GM19324 (cell line): ENCODE data around the gene SCYGR8.
"Not testable (repeated sequence)": the region's sequence is repeated elsewhere in the genome, so short reads cannot be mapped to it uniquely, and the experiment has no call there.

Experiments used
- ATAC-seq: cut with Tn5 transposase; IDR thresholded peaks from one replicate; pipeline ENCODE4 v1.9.1; 2021; ENCODE audit warnings: mild to moderate bottlenecking, moderate library complexity; ENCODE audit not compliant: unreplicated experiment, low FRiP score

The SCYGR8 gene, protein sequence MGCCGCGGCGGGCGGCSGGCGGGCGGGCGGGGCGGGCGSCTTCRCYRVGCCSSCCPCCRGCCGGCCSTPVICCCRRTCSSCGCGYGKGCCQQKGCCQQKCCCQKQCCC

DNA sequence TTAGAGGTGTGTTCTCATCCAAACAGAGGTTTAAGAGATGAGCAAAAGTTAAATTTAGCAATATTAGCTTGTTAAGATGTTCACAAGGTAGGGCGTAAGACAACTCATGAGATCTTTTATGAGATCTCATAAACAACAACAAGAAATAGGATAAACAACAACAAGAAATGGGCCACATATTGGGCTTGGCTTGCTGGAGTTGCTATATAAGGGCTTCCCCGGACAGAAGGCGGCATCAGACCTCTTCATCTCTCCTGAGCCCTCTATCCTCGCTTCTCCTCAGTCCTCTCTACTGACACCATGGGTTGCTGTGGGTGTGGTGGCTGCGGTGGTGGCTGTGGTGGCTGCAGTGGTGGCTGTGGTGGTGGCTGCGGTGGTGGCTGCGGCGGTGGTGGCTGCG is at the start of gene SCYGR8:
TSS of gene SCYGR8 (plus strand) at position 301 of the 400 bp plus-strand sequence. CDS start at position 301, 0 bp downstream.
- no peak for ATAC-seq

- no peak for ATAC-seq
Measured at GRCh38 chr2:227696990-227697679, 48.6 kb upstream of the SCYGR8 start.

DNA sequence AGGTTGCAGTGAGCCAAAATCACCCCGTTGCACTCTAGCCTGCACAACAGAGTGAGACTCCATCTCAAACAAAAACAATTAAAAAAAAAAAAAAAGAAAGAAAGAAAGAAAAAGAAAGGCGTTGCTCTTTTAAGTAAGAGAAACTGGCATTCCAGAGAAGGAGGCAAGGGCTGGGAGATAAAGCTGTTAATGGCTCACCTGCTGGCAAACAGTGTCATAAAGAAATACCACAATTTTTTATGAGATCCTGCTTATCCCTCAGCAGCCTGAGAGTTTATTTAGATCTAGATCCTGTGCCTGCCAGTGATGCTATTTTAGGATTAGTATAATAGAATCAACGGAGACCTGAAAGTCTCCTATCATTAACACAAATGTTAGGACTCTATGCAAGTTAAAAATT is 44.1 kb upstream of the SCYGR8 start:
- ATAC-seq: no peak

DNA sequence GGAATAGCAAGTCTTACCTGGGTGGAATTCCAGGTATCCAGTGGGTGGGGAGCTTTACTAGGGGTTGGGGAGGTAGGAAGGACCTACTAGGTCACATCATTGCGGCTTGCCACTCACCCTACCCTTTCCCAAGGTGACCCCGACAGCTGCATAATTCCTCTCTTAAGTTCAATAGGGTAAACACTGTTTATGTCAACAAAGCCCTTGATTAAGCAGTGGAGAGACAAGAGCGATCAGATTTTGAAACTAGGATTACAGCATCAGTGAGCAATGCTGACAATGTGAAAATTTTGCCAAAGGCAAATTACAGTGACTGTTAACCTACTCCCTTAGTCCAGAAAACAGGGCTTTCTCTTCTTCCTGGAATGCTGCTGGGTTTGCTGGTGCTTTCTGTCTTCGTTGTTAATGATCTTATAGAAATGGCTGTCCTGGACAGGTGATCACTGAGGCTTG is 42.4 kb upstream of the SCYGR8 start:
- no peak for ATAC-seq

GRCh38 chr2:227703961-227704360 is 41.7 kb upstream of the SCYGR8 start:
- no peak for ATAC-seq

DNA sequence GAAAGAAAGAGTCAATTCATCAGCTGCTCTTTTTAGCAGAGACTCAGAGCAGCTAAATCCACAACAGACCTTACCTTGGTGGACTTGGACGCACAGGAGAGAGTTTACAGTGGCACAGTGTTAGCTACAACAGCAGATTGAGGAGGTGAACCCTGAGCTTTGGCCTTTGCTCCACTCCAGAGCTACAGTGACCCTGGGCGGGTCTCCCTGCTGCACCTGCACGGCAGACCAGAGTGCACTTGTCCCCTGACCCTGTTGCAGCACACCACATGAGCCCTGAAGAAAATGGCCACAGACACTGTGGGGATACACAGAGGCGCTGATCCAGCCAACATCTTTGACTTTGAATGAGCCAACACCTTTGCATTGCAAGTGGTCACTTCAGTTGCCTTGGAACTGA is 38.8 kb upstream of the SCYGR8 start:
- ATAC-seq: no peak

GRCh38 chr2:227707390-227707789 is 38.3 kb upstream of the SCYGR8 start:
- no peak for ATAC-seq

- ATAC-seq: no peak
Measured at GRCh38 chr2:227710986-227711385, 34.7 kb upstream of the SCYGR8 start.

GRCh38 chr2:227713291-227713690 is 32.4 kb upstream of the SCYGR8 start:
- ATAC-seq: no peak

DNA sequence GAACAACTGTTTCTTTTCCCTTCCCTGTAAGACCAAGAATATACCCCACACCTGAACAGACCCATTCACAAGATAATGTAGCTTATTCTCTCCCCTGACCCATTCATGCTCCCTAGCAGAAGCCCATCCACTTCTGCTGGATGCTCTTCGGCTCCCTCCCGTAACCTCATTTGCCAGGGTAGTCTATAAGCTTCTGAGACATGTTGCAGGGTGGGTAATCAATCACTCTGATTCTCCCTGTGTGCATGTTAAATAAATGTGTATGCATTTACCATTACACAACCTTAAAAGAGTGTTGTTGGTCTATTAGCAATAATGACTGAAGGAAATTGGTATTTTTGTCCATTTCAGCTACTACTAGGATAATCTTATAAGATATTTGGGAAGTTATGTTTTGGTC is 29.2 kb upstream of the SCYGR8 start:
- ATAC-seq: no peak

GRCh38 chr2:227717687-227718567 is 27.8 kb upstream of the SCYGR8 start, which contains the start of gene SLC19A3:
SLC19A3 (minus strand) TSS chr2:227718028; CDS start chr2:227702318, 15,710 bp downstream.
- no peak for ATAC-seq

DNA sequence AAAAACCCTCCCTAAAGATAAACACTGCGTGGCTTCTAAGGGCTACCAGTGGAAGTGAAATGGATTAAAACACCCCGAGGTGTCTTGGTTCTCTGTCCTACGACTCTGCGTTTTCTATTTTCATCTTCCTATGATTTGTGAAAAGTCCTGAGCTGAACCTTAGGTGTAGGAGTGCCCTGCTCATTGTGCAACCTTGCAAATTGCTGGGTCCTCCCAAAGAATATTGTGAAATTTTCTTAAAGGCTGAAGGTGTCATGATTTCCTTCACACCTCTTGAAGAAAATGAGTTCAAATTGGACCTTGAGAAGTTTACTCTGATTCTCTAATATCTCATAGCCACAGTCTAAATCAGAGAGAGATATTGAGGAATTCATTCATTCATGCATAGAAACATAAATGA is 26.1 kb upstream of the SCYGR8 start:
- no peak for ATAC-seq

DNA sequence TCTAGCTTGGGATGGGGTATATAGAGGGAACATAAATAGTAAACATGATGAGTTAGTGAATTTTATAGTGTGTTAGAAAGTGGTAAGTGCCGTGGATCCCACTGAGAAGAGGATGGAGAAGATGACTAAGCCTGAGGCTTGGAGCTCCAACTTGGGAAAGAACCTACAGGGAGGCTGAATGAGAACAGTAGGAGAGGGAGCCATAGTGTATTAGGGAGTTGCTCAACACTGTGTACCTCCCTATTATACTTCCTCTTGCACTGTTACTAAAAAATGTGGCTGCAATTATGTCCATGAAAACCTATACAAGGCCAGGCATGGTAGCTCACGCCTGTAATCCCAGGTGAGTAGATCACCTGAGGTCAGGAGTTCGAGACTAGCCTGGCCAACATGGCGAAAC is 25.0 kb upstream of the SCYGR8 start:
- ATAC-seq: no peak

- not testable (repeated sequence) for ATAC-seq
Measured at GRCh38 chr2:227722821-227723220, 22.9 kb upstream of the SCYGR8 start.

GRCh38 chr2:227724394-227725039 is 21.2 kb upstream of the SCYGR8 start, which contains the start of gene SCYGR6:
SCYGR6 (minus strand) TSS chr2:227724757; CDS start chr2:227724757, 0 bp downstream.
- no peak for ATAC-seq

- ATAC-seq: no peak
Measured at GRCh38 chr2:227728035-227728434, 17.7 kb upstream of the SCYGR8 start, which contains the start of gene SCYGR7. SCYGR7 (plus strand) TSS chr2:227728335; CDS start chr2:227728335, 0 bp downstream.

DNA sequence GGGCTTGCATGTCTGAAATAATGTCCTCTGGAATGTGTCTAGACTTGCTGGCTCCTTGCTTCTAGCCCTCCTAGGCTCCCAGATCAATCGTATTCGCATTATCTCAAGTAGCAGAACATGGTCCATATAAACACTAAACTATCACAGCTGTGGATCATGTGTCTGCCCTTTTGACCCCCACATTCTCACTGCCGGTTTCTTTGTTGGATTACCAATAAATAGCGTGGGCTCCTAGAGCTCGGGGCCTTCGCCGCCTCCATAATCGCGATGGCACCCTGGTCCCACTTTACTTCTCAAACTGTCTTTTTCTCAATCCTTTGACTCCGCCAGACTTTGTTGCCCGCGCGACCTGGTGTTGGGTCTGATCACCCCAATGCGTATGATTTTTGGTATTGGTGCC is 6.3 kb upstream of the SCYGR8 start:
- ATAC-seq: no peak

- ATAC-seq: not testable (repeated sequence)
Measured at GRCh38 chr2:227740705-227741104, 5.0 kb upstream of the SCYGR8 start.

DNA sequence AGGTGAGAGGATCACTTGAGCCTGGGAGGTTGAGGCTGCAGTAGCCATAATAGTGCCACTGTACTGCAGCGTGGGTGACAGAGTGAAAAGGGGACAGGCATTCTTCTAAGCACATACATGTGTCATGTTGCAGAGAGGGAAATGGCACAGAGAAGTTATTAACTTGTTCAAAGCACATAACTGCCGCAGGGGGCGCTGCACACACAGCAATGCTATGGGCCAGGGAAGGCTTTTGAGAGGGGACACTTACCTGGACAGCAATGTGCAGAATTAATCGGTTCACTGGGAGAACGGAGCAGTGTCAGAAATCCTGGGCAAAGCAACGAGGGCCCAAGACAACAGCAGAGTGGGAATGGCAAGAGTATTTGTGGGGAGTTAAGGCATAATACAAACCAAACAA is 2.4 kb downstream of the SCYGR8 start:
- no peak for ATAC-seq

GRCh38 chr2:227756261-227756660 is 10.6 kb downstream of the SCYGR8 start:
- ATAC-seq: not testable (repeated sequence)
